GM18508 (cell line): ENCODE data around the gene DNAJB4.
"Not testable (repeated sequence)": the region's sequence is repeated elsewhere in the genome, so short reads cannot be mapped to it uniquely, and the experiment has no call there.

Experiments used
- ATAC-seq: cut with Tn5 transposase; IDR thresholded peaks from one replicate; pipeline ENCODE4 v1.9.1; 2021; ENCODE audit warnings: moderate number of reproducible peaks; ENCODE audit not compliant: insufficient read depth, unreplicated experiment

The DNAJB4 gene

DNA sequence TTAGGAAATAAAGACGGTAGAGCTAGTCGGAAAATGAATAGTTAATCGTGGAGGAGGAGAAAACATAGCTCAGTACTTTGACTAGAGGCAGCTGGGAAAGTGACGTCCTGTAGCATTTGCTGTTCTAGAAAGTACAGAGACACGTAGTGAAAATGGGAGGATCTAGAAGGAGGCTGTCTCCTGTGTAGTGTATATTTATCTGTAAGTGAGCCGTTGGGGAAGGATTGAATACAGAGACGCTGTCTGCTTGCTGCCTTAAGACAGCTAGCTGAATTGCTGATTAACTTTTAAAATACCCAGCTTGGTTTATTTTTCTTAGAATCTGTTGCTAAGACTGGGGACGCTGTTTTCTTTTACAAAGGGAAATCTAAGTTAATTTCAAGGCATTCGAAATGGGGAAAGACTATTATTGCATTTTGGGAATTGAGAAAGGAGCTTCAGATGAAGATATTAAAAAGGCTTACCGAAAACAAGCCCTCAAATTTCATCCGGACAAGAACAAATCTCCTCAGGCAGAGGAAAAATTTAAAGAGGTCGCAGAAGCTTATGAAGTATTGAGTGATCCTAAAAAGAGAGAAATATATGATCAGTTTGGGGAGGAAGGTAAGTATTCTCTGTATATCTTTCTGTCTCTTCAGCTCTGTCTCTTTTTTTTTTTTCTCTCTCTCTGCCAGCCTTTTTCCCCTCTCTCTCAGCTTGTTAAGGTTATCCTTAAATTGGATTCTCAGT is at the start of gene DNAJB4:
Gene DNAJB4 (plus strand): TSS at position 221 of the 729 bp plus-strand sequence. CDS start 172 bp downstream, at position 393.
- ATAC-seq: peak; percentile 97

DNA sequence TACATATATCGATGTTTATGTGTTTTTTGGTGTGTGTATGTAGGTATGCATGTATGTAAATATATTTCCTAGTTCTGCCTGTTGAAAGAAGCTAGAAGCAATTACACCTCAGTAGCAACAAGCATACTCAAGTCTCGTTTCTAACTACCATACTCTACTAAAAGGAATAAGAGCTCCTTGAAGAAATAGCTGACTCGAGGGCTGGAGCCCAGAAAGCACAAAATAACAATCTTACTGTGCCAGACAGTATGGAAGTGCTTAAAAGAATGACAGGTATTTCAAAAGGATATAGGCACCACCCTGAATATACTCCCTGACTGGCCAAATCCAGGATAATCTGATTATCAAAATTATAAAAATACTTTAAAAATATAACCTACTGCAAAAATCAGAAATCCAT is 49.0 kb upstream of the DNAJB4 start:
- ATAC-seq: no peak

DNA sequence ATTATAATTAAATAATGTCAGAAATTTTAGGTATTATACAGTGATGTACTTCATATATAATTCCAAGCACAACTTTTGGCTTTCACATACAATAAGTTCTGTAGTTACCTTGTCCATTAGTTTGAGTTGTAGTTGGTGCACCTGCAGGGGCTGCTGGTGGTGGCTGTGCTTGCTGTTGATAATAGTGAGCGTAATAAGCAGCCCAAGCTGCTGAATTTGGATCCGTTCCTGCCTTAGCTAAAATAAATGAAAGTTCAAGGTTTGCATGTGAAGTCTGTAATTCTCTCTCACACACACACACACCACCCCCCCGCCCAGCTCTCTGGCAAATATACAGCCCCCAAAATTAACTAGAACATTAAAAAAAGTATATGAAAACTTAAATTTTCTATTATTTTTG is 48.3 kb upstream of the DNAJB4 start:
- no peak for ATAC-seq

DNA sequence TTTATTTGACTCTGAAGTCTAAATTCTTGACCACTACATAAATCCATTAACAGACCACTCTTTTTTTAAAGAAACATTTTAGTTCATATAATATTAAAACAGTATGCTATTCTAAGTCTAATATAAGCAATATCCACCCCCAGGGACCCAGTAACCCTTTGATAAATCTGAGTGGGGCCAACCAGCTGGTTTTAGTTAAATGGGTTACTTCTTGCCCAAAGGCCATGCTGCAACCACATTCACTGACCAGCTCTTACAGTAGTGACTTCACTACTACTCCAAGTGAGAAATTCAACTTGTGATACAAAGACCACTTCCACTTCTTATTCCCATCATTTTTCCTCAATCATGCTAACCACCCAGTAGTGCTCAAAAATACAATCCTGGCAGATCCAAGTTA is 46.3 kb upstream of the DNAJB4 start:
- ATAC-seq: no peak

DNA sequence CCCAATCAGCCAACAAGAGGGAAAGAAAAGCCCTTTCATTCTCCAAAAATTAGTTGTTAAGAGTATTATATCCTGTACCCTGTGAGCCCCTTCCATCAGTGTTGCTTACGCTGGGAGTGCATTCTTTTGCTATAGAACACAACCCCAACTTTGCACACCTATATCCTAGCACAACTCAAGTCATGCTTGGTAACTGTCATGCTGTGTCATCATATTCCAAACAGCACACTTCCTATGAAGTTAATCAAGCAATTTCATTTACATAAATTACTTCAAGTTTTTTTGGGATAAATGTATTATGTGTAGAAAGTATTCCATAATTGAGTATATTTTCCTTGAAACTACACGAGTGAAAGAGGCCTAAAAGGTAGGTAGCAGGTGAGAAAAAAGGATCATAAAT is 45.9 kb upstream of the DNAJB4 start:
- ATAC-seq: no peak

DNA sequence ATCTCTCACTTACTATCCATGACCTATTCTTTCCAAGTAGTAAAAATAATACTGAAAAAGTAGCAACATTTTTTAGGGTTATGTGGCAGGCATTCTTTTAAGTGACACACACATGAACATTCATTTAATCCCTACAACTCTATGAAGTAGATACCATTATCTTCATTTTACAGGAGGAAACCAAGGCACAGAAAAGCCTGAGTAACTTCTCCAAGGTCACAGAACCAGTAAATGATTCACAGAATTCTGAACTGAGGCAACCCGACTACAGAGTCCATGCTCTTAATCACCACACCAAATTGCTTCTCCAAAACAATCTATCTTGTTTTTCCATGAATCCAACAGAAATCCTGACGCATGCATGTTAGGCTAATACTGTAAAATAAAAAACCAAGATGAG is 43.3 kb upstream of the DNAJB4 start:
- ATAC-seq: no peak

DNA sequence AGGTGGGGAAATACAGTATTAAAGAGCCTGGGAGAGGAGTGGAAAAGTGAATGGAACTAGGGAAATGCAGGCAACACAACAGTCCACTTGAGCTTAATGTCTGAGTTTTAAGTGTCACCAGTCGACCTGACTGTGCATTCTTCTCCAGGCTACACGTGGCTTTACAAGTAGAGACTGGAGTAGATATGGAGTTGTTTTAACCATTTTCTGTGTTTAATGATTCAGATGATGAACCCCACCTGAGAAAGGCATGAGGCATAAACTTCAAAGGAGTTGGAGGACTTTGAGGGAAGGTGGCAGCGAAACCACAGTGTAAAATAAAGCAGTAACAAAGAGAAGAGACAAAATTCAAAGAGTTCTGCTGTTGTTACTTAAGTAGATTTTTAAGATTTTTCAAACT is 38.4 kb upstream of the DNAJB4 start:
- ATAC-seq: no peak

DNA sequence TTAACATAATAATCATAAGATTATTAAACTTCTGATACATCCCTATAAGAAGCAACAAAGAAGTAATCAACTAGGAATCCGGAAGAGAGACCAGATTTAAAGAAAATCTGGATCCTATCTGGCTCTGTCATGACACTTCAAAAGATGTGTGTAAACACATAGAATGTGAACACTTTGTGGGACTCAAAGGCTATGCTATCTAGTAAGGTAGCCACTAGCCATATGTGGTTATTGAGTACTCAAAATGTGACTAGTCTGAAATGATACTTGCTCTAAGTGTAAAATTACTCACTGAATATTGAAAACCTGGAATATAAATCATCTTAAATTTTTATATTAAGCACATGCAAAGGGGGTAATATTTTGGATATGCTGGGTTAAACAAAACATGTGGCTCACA is 34.5 kb upstream of the DNAJB4 start:
- no peak for ATAC-seq

DNA sequence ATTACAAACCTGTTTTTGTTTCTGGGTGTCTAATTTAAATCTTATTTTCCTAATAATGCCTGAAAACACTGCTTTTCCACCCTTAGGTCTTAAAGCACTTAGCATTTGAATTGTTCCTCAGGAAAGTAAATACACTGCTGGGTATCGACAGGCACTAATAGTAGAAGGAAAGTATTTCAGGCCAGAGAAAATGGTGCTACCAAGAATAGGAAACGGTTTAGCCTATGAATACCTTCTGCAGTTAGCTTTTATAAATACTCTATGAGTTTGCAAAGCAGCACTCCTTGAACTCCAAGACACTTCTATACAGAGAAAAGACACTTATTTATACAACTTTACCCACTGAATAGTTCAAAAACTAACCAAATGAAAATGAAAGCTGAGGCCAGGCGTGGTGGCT is 32.7 kb upstream of the DNAJB4 start:
- ATAC-seq: no peak

DNA sequence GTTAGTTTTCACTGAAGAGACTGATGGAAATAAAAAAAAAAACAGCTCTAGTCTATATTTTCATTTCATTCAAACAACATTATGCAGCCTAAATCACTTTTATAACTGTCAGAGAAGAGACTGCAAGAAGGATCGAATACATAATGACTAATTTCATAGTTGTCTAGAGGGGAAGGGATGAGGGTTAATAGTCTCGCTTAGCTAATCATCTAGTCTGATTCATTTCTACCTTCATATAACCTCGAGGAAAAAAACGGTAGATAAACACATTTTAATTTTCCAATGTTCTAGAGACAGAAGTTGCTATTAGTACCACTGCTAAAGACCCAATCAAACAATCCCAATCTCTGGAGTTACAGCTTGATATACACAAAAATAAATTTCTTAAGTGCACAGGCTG is 29.4 kb upstream of the DNAJB4 start:
- ATAC-seq: no peak

DNA sequence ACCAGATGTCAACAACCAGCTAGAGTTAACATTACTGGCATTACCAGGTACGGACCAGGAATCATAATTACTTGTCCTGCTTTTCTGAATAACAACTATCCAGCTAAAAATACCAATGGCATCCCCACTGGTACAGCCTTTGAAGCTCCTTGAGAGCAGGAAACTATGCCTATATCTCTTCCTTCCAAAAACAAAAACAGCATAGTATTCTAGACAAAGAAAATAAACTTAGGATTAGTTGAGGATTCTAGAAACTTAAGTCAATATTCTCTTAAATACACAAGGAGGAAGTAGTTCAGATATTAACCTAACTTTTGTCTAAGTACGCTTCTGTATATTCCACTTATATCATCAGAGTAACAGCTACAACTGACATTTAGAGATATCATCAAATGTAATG is 28.8 kb upstream of the DNAJB4 start:
- no peak for ATAC-seq

DNA sequence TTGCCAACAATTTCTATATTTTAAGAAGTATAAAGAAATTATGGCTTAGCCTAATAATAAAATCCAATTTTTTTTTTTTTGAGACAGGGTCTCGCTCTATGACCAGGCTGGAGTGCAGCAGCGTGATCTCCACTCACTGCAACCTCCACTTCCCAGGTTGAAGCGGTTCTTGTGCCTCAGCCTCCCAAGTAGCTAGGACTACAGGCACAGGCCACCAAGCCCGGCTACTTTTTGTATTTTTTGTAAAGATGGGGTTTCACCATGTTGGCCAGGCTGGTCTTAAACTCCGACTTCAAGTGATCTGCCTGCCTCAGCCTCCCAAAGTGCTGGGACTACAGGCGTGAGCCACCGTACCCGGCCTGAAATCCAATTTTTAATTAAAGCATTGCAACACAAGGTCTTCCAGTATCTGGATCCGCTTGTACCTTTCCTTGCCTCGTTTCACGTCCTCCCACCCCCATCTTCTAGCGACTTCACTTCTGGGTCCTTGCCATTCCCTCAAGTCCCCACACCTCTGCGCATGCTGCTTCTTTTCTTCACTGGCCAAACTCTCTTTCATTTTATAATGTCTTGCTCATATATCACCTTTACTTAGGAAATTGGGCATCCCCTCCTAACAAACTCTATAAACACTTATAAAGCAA is 28.2 kb upstream of the DNAJB4 start:
- no peak for ATAC-seq

DNA sequence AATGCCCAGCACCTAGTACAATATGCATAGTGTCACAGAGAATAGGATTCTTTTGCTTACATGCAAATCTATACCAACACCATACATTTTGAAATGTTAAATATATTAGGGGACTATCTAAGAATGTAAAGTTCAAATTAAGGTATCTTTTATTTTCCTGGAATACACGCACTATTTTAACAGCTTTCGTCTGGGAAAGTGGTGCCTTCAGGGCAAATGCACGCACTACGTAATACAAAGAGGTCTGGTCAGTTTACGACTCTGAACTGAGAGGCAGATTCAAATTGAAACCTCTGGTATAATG is 26.8 kb upstream of the DNAJB4 start:
- ATAC-seq: peak; percentile 0

DNA sequence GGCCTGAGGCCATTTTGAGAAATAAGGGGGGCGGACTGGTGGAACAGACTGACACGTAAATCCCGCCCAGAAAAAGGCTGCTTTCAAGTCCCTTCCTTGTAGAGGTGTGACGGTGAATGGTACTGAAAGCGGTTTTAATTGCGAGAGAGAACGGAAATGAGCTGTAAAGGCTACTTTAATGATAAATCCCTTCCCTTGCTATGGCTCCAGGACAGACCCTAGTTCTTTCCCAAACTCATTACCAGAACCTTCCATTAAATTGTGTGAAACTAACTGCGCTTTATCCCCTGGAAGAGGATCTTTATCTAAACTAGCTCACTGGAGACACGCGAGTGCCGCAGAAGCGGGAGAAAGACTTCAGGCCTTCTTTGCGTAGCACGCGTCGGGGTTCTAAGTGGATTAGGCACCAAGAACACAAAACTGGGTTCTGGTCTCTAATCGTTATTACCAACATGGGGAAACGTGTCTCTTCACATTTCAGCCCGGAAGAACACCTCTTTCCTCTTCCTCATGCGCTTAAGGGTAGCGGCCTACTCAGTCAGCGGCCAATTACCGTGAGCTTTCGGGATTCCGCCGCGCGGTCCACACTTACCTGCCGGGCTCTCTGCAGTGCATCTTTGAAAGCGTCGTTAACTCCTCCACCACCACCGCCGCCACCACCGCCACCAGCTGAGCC is 26.3 kb upstream of the DNAJB4 start:
- peak; percentile 62 for ATAC-seq

DNA sequence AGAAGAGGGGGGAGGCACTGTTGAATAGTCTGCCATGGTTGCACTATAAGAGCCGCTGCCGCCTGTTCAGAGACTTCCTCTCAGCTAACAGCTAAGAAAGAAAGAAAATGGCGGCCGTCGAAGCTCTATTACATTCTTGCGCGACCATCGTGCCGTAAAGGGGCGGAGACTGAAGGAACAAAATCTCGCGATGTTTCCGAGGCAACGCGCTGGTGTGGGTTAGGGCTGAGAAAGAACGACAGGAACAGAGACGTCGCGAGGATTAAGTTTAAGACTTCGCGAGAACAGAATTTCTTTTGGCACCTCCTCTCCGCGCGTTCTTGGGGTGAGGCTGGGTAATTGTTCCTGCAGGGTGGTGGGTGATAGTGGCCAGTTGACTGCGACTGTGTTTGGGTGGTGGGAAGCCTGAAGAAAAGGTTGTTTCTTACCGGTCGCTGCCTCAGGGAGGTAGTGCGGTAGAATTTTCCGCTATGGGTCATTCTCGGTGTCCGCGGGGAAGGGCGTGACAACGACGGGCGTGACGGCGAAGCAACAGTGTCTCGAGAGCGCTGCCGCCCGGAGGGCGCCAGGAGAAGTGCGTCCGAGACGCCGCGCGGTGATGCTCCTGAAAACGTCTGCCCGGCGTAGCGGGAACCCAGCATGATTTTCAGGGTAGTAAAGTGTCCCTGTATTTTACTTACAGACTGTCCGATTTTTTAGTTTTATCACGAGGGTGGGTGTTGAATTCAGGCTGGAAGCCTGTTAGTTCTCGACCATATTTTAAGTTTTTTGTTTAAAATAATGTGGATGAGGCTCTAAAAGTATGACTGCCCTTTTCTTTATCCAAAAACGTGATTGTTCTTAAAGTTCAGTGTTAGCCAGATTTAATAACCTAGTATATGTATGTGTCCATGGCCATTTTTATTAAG is 25.5 kb upstream of the DNAJB4 start, which contains the start of gene FUBP1:
Gene FUBP1 (minus strand): TSS at position 104 of the 908 bp plus-strand sequence. CDS start 68 bp downstream, at position 36.
- ATAC-seq: peak; percentile 55

DNA sequence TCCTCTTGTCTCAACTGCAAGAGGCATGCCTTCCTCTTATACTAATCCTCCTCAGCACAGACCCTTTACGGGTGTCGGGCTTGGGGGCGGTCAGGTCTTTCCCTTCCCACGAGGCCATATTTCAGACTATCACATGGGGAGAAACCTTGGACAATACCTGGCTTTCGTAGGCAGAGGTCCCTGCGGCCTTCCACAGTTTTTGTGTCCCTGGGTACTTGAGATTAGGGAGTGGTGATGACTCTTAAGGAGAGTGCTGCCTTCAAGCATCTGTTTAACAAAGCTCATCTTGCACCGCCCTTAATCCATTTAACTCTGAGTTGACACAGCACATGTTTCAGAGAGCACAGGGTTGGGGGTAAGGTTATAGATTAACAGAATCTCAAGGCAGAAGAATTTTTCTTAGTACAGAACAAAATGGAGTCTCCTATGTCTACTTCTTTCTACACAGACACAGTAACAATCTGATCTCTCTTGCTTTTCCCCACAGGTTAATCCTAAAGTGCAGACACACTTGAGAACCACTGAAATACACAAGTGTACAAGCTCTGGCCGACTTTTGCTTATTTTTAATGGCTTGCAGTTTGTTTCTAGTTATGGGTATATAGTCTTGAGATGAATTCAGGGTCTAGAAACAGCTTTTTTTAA is 21.3 kb upstream of the DNAJB4 start:
- ATAC-seq: not testable (repeated sequence)

DNA sequence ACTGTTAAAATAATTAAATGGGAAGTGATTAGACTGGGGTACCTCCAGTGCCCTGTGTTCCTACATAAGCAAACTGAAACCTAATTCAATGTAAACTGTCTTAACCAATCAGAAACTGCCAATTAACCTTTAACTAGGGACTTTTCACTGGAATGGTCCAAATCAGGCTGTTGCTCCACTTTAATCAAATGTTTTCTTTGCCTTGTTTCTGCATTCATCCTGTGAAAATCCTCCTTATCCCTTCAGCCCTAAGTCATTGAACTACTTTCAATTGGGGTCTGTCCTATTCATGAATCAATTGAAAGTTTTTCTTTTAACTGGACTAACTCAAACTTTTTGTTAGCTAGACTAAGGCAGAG is 20.8 kb upstream of the DNAJB4 start:
- no peak for ATAC-seq

DNA sequence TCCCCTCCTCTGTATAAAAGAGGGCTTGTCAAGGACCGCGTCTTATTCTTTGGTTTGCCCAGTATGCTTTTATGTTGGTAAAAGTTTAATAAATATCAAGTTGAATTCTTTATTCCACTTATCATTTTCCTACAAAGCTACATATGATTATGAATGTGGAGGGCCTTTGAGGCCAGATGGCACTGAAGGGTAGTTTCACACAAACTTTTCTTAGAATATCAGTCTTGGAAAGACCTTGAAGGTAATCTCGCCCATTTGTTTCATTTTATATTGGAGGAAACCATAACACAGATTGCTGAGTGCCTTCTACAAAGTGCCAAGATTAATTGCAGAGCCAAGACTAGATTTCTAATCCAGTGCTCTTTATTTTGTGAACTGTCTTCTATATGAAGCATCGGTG is 20.1 kb upstream of the DNAJB4 start:
- ATAC-seq: no peak

DNA sequence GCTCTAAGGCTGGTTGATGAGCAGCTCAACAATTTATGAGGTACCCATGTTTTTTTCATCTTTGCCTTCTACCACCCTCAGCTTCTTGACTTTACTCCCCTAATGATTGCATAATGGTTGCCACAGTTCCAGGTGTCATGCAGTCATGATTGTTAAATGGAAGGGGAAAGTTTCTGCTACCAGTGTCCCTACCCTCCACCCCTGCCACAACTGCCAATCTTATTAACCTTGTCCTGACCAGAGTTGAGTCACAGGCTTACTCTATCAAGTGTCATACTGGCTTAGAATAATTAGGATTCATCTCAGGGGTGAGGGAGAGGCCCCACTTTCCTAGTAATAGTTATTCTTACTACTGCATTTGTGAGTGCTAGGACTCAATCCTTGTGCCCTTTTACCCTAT is 17.9 kb upstream of the DNAJB4 start:
- ATAC-seq: no peak

DNA sequence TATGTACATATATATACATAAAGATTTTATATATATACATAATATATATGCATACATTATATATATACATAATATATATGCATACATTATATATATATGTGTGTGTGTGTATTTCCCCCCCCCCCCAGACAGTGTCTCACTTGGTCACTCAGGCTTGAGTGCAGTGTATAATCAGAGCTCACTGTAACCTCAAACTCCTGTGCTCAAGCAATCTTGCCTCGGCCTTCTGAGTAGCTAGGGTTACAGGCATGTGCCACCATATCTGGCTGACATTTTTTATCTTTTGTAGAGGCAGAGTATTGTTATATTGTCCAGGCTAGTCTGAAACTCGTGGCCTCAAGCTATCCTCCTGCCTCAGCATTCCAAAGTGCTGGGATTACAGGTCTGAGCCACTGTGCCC is 16.8 kb upstream of the DNAJB4 start:
- no peak for ATAC-seq
